Measurements from ENCODE around the gene DNAJC18. TPM values are rescaled to one million over a fixed set of nuclear protein-coding genes. Genes with fewer than 3 reads are reported as not detected.
A peak's percentile ranks its signal among the peaks of the same experiment; 100 is the strongest.

The DNAJC18 gene
- total RNA-seq, 2 donors from 2014 or later = 6.9 to 16.7 TPM

- no peaks in the 10 kb centered on the region for H3K9me3 ChIP-seq
- H3K4me3 ChIP-seq = peak overlapping the region; percentile 66
- H3K27ac ChIP-seq = no peak overlapping the region
- DNase-seq (ENCODE audit: low spot score) (no peak), ATAC-seq (ENCODE audit: insufficient number of reproducible peaks, low FRiP score, low read depth) (no peak)
- TF ChIP-seq CTCF (IDR thresholded peaks at IDR 0.05) = no peak
- H3K4me1 ChIP-seq (ENCODE audit: control insufficient read depth in 1 of 2, low read depth in 2 of 2) = peaks cover 3 to 13% of the 10 kb centered on the region in 2 donors
- no peaks in the 10 kb centered on the region for H3K36me3 ChIP-seq
- no peaks in the 10 kb centered on the region for H3K27me3 ChIP-seq (replicated peaks; ENCODE audit: insufficient read depth)
Measured at GRCh38 chr5:139384591-139385051, 54.7 kb downstream of the DNAJC18 start.

GRCh38 chr5:139383993-139384590, 55.2 kb downstream of the DNAJC18 start:
- no peak overlapping the region for H3K27ac ChIP-seq
- H3K9me3 ChIP-seq = no peaks in the 10 kb centered on the region
- no peaks in the 10 kb centered on the region for H3K36me3 ChIP-seq
- DNase-seq (ENCODE audit: low spot score) (no peak), ATAC-seq (ENCODE audit: insufficient number of reproducible peaks, low FRiP score, low read depth) (peak; percentile 16)
- H3K27me3 ChIP-seq (replicated peaks; ENCODE audit: insufficient read depth) = no peaks in the 10 kb centered on the region
- TF ChIP-seq CTCF (IDR thresholded peaks at IDR 0.05) = no peak
- no peak overlapping the region for H3K4me3 ChIP-seq
- peaks cover 3 to 13% of the 10 kb centered on the region in 2 donors for H3K4me1 ChIP-seq (ENCODE audit: control insufficient read depth in 1 of 2, low read depth in 2 of 2)

- DNase-seq (ENCODE audit: low spot score) (no peak), ATAC-seq (ENCODE audit: insufficient number of reproducible peaks, low FRiP score, low read depth) (no peak)
- H3K9me3 ChIP-seq = no peaks in the 10 kb centered on the region
- H3K4me3 ChIP-seq = no peak within 1 kb of the TSS
- H3K36me3 ChIP-seq = no peaks in the 10 kb centered on the region
- TF ChIP-seq CTCF (IDR thresholded peaks at IDR 0.05) = no peak
- peaks cover 2 to 11% of the 10 kb centered on the region in 2 donors for H3K4me1 ChIP-seq (ENCODE audit: control insufficient read depth in 1 of 2, low read depth in 2 of 2)
- no peak within 1 kb of the TSS for H3K27ac ChIP-seq
- H3K27me3 ChIP-seq (replicated peaks; ENCODE audit: insufficient read depth) = no peaks in the 10 kb centered on the region
Measured at GRCh38 chr5:139383275-139383992, 55.9 kb downstream of the DNAJC18 start, which contains the start of gene SLC23A1. SLC23A1 (minus strand) TSS chr5:139383297; CDS start chr5:139383253, 44 bp downstream.

GRCh38 chr5:139382807-139383206, 56.5 kb downstream of the DNAJC18 start:
- Histone ChIP-seq H3K4me3 (no peak overlapping the region), H3K27ac (no peak overlapping the region), H3K36me3 (no peaks in the 10 kb centered on the region), H3K4me1 (ENCODE audit: control insufficient read depth in 1 of 2, low read depth in 2 of 2) (peaks cover 0 to 8% of the 10 kb centered on the region in 2 donors), H3K27me3 (replicated peaks; ENCODE audit: insufficient read depth) (no peaks in the 10 kb centered on the region), H3K9me3 (no peaks in the 10 kb centered on the region)
- no peak for DNase-seq (ENCODE audit: low spot score)
- ATAC-seq (ENCODE audit: insufficient number of reproducible peaks, low FRiP score, low read depth) = no peak
- no peak for TF ChIP-seq CTCF (IDR thresholded peaks at IDR 0.05)
